OCI-LY1 (cell line): ENCODE measurements around the gene AGAP2.

Source experiments
- H2AFZ ChIP-seq: fragments of 200-600 bp; sonication (generic), shearing (Covaris generic); 2 replicates; pipeline ENCODE4 v1.6.0; 2014; ENCODE audit warnings: antibody characterized with exemption, mild to moderate bottlenecking, low read length
- H3F3A ChIP-seq: fragments of 200-600 bp; sonication (generic), shearing (Covaris generic); 2 replicates; pipeline ENCODE4 v1.6.0; 2014; ENCODE audit warnings: mild to moderate bottlenecking, antibody characterized with exemption, low read length, moderate library complexity; ENCODE audit not compliant: insufficient read depth
- H3K27ac ChIP-seq: fragments of 200-600 bp; sonication (generic); 2 replicates; pipeline ENCODE4 v1.5.1; 2014; ENCODE audit warnings: low read length, mixed run types, mild to moderate bottlenecking, low read depth; ENCODE audit not compliant: poor library complexity, severe bottlenecking
- H3K27me3 ChIP-seq: fragments of 200-600 bp; sonication (generic); 2 replicates; pipeline ENCODE4 v1.6.0; 2014; ENCODE audit warnings: antibody characterized with exemption, mild to moderate bottlenecking, low read length, moderate library complexity; ENCODE audit not compliant: insufficient read depth
- H3K36me3 ChIP-seq: fragments of 200-600 bp; sonication (generic); 2 replicates; pipeline ENCODE4 v1.6.1; 2014; ENCODE audit warnings: mild to moderate bottlenecking, antibody characterized with exemption, low read length, moderate library complexity, mixed read lengths; ENCODE audit not compliant: insufficient read depth
- H3K4me1 ChIP-seq: fragments of 200-600 bp; sonication (generic); 2 replicates; pipeline ENCODE4 v1.5.1; 2014; ENCODE audit warnings: mild to moderate bottlenecking, low read length, moderate library complexity; ENCODE audit not compliant: insufficient read depth, severe bottlenecking
- H3K4me2 ChIP-seq: fragments of 200-600 bp; sonication (generic), shearing (Covaris generic); 2 replicates; pipeline ENCODE4 v1.6.1; 2014; ENCODE audit warnings: low read length
- H3K4me3 ChIP-seq: fragments of 200-600 bp; sonication (generic); 2 replicates; pipeline ENCODE4 v1.5.1; 2014; ENCODE audit warnings: low read length, low read depth, mild to moderate bottlenecking, mixed read lengths; ENCODE audit not compliant: poor library complexity, severe bottlenecking
- H3K79me2 ChIP-seq: fragments of 200-600 bp; shearing (Covaris generic); 2 replicates; pipeline ENCODE4 v1.6.1; 2016; ENCODE audit warnings: mixed run types, low read length, mixed read lengths; ENCODE audit not compliant: insufficient read depth
- H3K9ac ChIP-seq: fragments of 200-600 bp; sonication (generic), shearing (Covaris generic); 2 replicates; pipeline ENCODE4 v1.6.1; 2014; ENCODE audit warnings: mild to moderate bottlenecking, low read length, mixed read lengths
- H3K9me2 ChIP-seq: fragments of 200-600 bp; sonication (generic), shearing (Covaris generic); 2 replicates; pipeline ENCODE4 v1.6.1; 2014; ENCODE audit warnings: low read depth, mild to moderate bottlenecking, low read length, mixed read lengths
- H3K9me3 ChIP-seq: fragments of 200-600 bp; shearing (Covaris generic); 2 replicates; pipeline ENCODE4 v1.6.1; 2014; ENCODE audit warnings: low read length, mixed read lengths
- H4K20me1 ChIP-seq: fragments of 200-600 bp; sonication (generic), shearing (Covaris generic); 2 replicates; pipeline ENCODE4 v1.6.0; 2016; ENCODE audit warnings: mild to moderate bottlenecking, low read length; ENCODE audit not compliant: insufficient read depth
- CTCF ChIP-seq: fragments of 200-600 bp; sonication (generic), shearing (Covaris generic); IDR thresholded peaks from 2 replicates; pipeline ENCODE4 v1.5.1; 2017; ENCODE audit warnings: mild to moderate bottlenecking, antibody characterized with exemption, low read length, moderate library complexity, mixed read lengths
- EZH2 ChIP-seq: fragments of 200-600 bp; sonication (generic), shearing (Covaris generic); IDR thresholded peaks from 2 replicates; pipeline ENCODE4 v1.8.0; 2017; ENCODE audit warnings: borderline replicate concordance, mixed run types, mild to moderate bottlenecking, antibody characterized with exemption, low read length, moderate library complexity, mixed read lengths

Gene AGAP2

DNA sequence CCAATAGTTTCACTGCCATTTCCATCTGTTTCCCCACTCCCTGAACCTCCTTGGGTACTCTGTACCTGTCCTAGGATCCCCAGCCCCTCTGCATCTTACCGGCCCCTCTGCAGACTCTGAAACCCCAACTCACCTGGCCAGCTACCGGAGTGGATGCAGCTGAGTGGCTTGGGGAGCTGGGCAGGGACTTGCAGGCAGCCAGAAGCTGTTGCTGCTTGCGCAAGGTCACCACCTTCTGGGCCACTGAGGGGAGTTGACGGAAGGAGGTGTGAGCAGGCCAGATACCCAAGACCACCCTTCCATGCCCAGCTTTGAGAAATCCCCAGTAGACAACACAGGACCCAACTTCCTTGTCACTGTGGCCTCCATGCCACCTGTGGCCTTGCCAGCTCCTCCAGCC is 6.3 kb downstream of the AGAP2 start:
- H4K20me1 ChIP-seq, result no peaks in the 10 kb centered on the region
- no peak overlapping the region for H3K27ac ChIP-seq
- no peak overlapping the region for H3K9ac ChIP-seq
- no peaks in the 10 kb centered on the region for H3K9me3 ChIP-seq
- no peaks in the 10 kb centered on the region for H3K79me2 ChIP-seq
- no peak overlapping the region for H2AFZ ChIP-seq
- peaks cover 45% of the 10 kb centered on the region for H3K36me3 ChIP-seq
- H3K4me1 ChIP-seq, result no peaks in the 10 kb centered on the region
- H3F3A ChIP-seq, result no peaks in the 10 kb centered on the region
- H3K4me2 ChIP-seq, result no peak overlapping the region
- H3K27me3 ChIP-seq, result no peaks in the 10 kb centered on the region
- H3K4me3 ChIP-seq, result no peak overlapping the region
- TF ChIP-seq CTCF (no peak), EZH2 (no peak)
- no peaks in the 10 kb centered on the region for H3K9me2 ChIP-seq

DNA sequence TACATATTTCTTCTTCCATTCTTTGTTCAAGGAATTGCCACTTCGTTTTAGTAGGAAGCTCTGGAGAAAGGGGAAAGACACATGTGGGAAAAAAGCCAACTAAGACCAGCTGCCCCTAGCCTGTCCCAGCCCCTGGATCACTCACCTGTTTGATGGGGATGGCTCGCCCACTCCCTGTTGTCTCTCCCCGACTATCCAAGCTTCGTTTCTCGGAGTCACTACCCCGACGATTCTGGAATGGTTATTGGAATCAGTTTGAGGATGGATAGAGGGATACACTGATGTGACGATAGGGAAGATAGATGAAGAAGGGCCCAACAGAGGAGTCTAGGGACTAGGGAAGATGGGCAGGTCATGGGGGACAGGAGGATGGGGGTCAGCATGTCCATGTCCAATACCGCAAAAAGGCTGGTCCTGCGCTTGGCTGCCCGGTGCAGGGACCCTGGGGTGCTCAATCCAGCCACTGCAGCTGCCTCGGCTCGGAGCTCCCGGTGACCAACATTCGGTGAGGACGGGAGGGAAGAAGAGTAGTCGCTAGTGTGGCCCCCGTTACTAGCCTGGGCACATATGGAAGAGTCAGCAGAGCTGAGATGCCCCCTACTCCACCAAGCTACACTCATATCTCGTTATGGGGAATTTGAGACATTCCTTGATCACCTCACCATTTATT is 7.0 kb downstream of the AGAP2 start:
- TF ChIP-seq CTCF (no peak), EZH2 (no peak)
- Histone ChIP-seq H3K4me3 (no peak overlapping the region), H3K27ac (no peak overlapping the region), H2AFZ (no peak overlapping the region), H3K9me2 (no peaks in the 10 kb centered on the region), H3K36me3 (peaks cover 52% of the 10 kb centered on the region), H3K9ac (no peak overlapping the region), H3K79me2 (no peaks in the 10 kb centered on the region), H3K4me2 (no peak overlapping the region), H4K20me1 (no peaks in the 10 kb centered on the region), H3K9me3 (no peaks in the 10 kb centered on the region), H3K4me1 (no peaks in the 10 kb centered on the region), H3F3A (no peaks in the 10 kb centered on the region), H3K27me3 (no peaks in the 10 kb centered on the region)

DNA sequence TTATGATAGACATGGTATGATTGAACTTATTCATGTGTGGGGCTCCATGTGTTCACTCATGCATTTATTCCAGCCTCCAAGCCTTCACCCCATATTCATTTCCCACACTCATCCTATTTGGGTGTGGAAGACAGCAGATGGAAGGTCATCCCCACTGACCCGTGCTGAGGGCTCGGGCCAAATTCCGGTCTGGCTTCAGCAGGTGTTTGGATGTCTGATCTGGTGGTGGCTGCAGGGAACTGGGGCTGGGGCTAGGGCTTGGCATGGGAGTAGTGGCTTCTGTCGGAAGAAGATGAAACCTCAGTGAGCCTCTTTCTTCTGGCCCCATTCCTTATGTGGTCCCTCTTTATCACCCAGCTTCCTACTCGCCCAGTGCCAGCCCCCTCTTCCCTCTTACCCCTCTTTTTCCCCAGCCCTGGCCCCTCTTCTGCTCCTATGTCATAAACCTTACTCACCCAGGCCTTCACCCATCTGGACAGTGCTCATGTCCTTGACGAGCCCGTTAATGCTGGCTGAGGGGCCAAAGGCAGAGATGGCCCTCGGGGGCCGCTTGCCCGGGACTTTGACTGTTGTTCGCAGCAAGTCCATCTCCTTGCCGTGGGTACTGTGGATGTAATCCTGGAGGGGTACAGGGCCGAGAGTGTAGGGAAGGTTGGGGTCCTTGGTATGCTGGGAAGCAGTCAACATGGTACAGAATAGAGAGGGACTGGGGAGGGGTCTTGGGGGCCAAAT is 8.0 kb downstream of the AGAP2 start:
- no peak overlapping the region for H3K4me2 ChIP-seq
- no peaks in the 10 kb centered on the region for H3K9me3 ChIP-seq
- H3K79me2 ChIP-seq, result no peaks in the 10 kb centered on the region
- H2AFZ ChIP-seq, result no peak overlapping the region
- no peak overlapping the region for H3K27ac ChIP-seq
- H3K9ac ChIP-seq, result no peak overlapping the region
- no peak for TF ChIP-seq EZH2
- TF ChIP-seq CTCF, result no peak
- H3F3A ChIP-seq, result no peaks in the 10 kb centered on the region
- no peaks in the 10 kb centered on the region for H4K20me1 ChIP-seq
- no peaks in the 10 kb centered on the region for H3K4me1 ChIP-seq
- no peaks in the 10 kb centered on the region for H3K9me2 ChIP-seq
- peaks cover 58% of the 10 kb centered on the region for H3K36me3 ChIP-seq
- no peaks in the 10 kb centered on the region for H3K27me3 ChIP-seq
- H3K4me3 ChIP-seq, result no peak overlapping the region
